ENCODE measurements around the gene OR7C2.
"Not testable (repeated sequence)": the region's sequence is repeated elsewhere in the genome, so short reads cannot be mapped to it uniquely, and the experiment has no call there.

The OR7C2 gene

GRCh38 chr19:14940266-14940665 lies 1.0 kb upstream of the OR7C2 start:
- DNase-seq (ENCODE audit: low spot score) = no peak
- POLR2A ChIA-PET (ENCODE audit: low non-redundant PET) = no interaction called here
- CTCF ChIA-PET = interaction anchor here (0.5 kb wide), 1 partner anchor 73 kb away, joined by 3 read pairs; no protein-coding TSS in a partner anchor
- TF ChIP-seq, protein P1, sequence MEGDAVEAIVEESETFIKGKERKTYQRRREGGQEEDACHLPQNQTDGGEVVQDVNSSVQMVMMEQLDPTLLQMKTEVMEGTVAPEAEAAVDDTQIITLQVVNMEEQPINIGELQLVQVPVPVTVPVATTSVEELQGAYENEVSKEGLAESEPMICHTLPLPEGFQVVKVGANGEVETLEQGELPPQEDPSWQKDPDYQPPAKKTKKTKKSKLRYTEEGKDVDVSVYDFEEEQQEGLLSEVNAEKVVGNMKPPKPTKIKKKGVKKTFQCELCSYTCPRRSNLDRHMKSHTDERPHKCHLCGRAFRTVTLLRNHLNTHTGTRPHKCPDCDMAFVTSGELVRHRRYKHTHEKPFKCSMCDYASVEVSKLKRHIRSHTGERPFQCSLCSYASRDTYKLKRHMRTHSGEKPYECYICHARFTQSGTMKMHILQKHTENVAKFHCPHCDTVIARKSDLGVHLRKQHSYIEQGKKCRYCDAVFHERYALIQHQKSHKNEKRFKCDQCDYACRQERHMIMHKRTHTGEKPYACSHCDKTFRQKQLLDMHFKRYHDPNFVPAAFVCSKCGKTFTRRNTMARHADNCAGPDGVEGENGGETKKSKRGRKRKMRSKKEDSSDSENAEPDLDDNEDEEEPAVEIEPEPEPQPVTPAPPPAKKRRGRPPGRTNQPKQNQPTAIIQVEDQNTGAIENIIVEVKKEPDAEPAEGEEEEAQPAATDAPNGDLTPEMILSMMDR (conservative IDR thresholded peaks at IDR 0.05; ENCODE audit: low read depth) = no peak
- H3K27ac ChIP-seq = no peak overlapping the region

GRCh38 chr19:14943601-14944000 lies 2.3 kb downstream of the OR7C2 start:
- H3K27ac ChIP-seq = no peak overlapping the region
- DNase-seq (ENCODE audit: low spot score) = peak; percentile 12
- TF ChIP-seq, protein P1 (conservative IDR thresholded peaks at IDR 0.05; ENCODE audit: low read depth) = no peak
- POLR2A ChIA-PET (ENCODE audit: low non-redundant PET) = no interaction called here
- CTCF ChIA-PET = interaction anchor here (0.5 kb wide), 1 partner anchor 562 kb away, joined by 7 read pairs; the partner anchor contains the start of gene ADGRE5

DNA sequence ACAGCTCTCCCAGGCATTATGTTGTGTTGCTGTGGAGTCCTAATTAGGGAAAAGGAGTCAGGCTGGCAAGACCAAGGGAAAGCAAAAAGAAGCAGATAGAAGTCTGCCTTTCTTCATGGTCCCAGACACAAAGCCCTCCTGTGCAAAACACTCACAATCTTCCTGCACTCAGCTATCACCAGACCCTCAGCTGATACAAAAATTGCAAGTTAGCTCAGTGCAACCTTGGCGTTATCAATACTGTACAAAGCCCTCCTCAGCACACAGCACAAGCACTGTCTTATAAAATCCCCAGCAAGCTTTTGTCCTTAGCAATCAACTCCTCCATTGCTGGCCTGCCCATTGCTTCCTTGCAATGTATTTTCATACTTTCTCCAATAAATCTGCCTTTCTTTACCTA lies 3.2 kb downstream of the OR7C2 start:
- ChIA-PET POLR2A (ENCODE audit: low non-redundant PET) (no interaction called here), CTCF (interaction anchor here (0.5 kb wide), 1 partner anchor 563 kb away, joined by 7 read pairs; the partner anchor contains the start of gene ADGRE5)
- TF ChIP-seq, protein P1 (conservative IDR thresholded peaks at IDR 0.05; ENCODE audit: low read depth) = no peak
- DNase-seq (ENCODE audit: low spot score) = no peak
- H3K27ac ChIP-seq = no peak overlapping the region

DNA sequence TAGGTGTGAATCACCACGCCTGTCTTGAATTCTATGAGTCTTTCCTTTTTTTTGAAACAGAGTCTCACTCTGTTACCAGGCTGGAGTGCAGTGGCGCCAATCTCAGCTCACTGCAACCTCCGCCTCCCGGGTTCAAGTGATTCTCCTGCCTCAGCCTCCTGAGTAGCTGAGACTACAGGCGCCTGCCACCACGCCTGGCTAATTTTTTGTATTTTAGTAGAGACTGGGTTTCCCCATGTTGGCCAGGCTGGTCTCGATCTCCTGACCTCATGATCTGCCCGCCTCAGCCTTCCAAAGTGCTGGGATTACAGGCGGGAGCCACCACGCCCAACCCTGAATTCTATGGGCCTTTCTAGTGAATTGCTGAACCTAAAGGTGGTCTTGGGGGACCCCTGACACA lies 8.1 kb downstream of the OR7C2 start:
- DNase-seq (ENCODE audit: low spot score); CTCF ChIA-PET; POLR2A ChIA-PET (ENCODE audit: low non-redundant PET); H3K27ac ChIP-seq: not testable (repeated sequence)

GRCh38 chr19:14949876-14950275 lies 8.6 kb downstream of the OR7C2 start:
- CTCF ChIA-PET = no interaction called here
- POLR2A ChIA-PET (ENCODE audit: low non-redundant PET) = no interaction called here
- no peak overlapping the region for H3K27ac ChIP-seq
- TF ChIP-seq, protein P1 (conservative IDR thresholded peaks at IDR 0.05; ENCODE audit: low read depth) = no peak
- no peak for DNase-seq (ENCODE audit: low spot score)

DNA sequence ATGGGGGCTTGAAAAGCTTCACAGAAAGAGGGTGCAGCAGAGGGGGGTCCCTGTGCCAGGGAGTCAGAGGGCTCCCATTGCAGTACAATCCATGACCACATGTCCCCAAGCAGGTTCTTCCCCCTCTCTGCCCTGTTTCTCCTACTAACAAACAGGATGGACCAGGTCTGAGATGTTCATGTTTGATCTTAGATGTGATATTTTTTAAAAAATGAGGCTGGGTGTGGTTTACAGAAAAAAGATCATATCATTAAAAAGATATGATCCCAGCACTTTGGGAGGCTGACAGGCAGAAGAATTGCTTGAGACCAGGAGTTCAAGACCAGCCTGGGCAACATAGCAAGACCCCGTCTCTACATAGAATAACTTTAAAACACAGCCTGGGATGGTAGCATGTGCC lies 9.1 kb downstream of the OR7C2 start:
- no peak for DNase-seq (ENCODE audit: low spot score)
- H3K27ac ChIP-seq = no peak overlapping the region
- CTCF ChIA-PET = interaction anchor here (0.6 kb wide), 1 partner anchor 164 kb away, joined by 3 read pairs; no protein-coding TSS in a partner anchor
- TF ChIP-seq, protein P1 (conservative IDR thresholded peaks at IDR 0.05; ENCODE audit: low read depth) = no peak
- POLR2A ChIA-PET (ENCODE audit: low non-redundant PET) = no interaction called here

DNA sequence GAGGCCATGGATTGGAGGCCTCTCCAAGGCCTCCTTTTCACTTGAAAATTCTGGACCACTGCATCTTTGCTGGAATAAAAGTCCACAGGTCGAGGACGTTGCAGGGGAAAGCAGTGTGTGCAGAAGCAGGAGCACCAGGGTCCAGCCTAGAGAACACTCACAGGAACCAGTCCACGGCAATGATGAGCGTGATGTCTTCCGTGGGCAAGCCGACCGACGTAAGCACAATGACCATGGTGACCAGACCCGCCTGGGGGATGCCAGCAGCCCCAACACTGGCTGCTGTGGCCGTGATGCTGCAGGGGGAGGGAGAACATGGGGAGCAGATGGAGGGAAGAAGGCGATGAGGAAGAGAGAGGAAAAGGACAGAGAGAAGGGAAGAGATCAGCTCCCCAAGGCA lies 11.5 kb downstream of the OR7C2 start:
- TF ChIP-seq, protein P1 (conservative IDR thresholded peaks at IDR 0.05; ENCODE audit: low read depth) = no peak

More for the DNA sequence above, 11.5 kb downstream of the OR7C2 start:
- no peak overlapping the region for H3K27ac ChIP-seq
- DNase-seq (ENCODE audit: low spot score) = no peak
- CTCF ChIA-PET = interaction anchor here (0.6 kb wide), 1 partner anchor 361 kb away, joined by 3 read pairs; no protein-coding TSS in a partner anchor
- POLR2A ChIA-PET (ENCODE audit: low non-redundant PET) = no interaction called here
